Endometrial microvascular endothelial cells (primary cell): Measurements from ENCODE around the gene PUM2. TPM values are rescaled to one million over a fixed set of nuclear protein-coding genes. Genes with fewer than 3 reads are reported as not detected.

Experiments used
- in situ Hi-C: cut with HindIII; loops from 2 replicates; pipeline ENCODE4 v1.10.0; 2017; ENCODE audit warnings: low sequenced_read_pairs, low pct_unique_long_range_greater_than_20kb; ENCODE audit errors: inconsistent ontology term
- total RNA-seq: library from RNA; depleted of rRNA; stranded (reverse); fragments of >200 nt; gene quantifications from one replicate; pipeline ENCODE4 v1.2.3, GENCODE V29; 2015; ENCODE audit errors: inconsistent ontology term

PUM2 gene
- total RNA-seq, 1 donor from 2014 or later, result 27.0 TPM

GRCh38 chr2:20350041-20350712 lies 467 bp downstream of the PUM2 start:
- in situ Hi-C loops, result no loop called here

GRCh38 chr2:20349513-20349921 lies 1.1 kb downstream of the PUM2 start:
- in situ Hi-C loops, result no loop called here

- in situ Hi-C loops, result no loop called here
These were observed 2.1 kb downstream of the PUM2 start for GRCh38 chr2:20348542-20348941.

- in situ Hi-C loops, result no loop called here
These were observed 3.9 kb downstream of the PUM2 start for GRCh38 chr2:20346565-20347381.

GRCh38 chr2:20343128-20343527 lies 7.5 kb downstream of the PUM2 start:
- in situ Hi-C loops, result no loop called here

GRCh38 chr2:20339012-20339411 lies 11.6 kb downstream of the PUM2 start:
- in situ Hi-C loops, result no loop called here

- in situ Hi-C loops, result no loop called here
These were observed 15.9 kb downstream of the PUM2 start for GRCh38 chr2:20334605-20335203.

- in situ Hi-C loops, result no loop called here
These were observed 16.9 kb downstream of the PUM2 start for GRCh38 chr2:20333738-20334137.

- in situ Hi-C loops, result no loop called here
These were observed 20.5 kb downstream of the PUM2 start for GRCh38 chr2:20330192-20330591.

GRCh38 chr2:20327370-20327769 lies 23.3 kb downstream of the PUM2 start:
- in situ Hi-C loops, result no loop called here

GRCh38 chr2:20326163-20326780 lies 24.4 kb downstream of the PUM2 start:
- in situ Hi-C loops, result no loop called here

GRCh38 chr2:20322527-20323300 lies 27.9 kb downstream of the PUM2 start:
- in situ Hi-C loops, result no loop called here

- in situ Hi-C loops, result no loop called here
These were observed 33.0 kb downstream of the PUM2 start for GRCh38 chr2:20317690-20318089.

- in situ Hi-C loops, result no loop called here
These were observed 33.4 kb downstream of the PUM2 start for GRCh38 chr2:20317197-20317596.

GRCh38 chr2:20314562-20315501 lies 35.8 kb downstream of the PUM2 start:
- in situ Hi-C loops, result no loop called here

- in situ Hi-C loops, result no loop called here
These were observed 37.0 kb downstream of the PUM2 start for GRCh38 chr2:20313659-20314058.

- in situ Hi-C loops, result no loop called here
These were observed 41.6 kb downstream of the PUM2 start for GRCh38 chr2:20309001-20309400.

GRCh38 chr2:20307311-20307710 lies 43.3 kb downstream of the PUM2 start:
- in situ Hi-C loops, result no loop called here
